ENCODE data around the gene HSF2BP.
"Not testable (repeated sequence)": the region's sequence is repeated elsewhere in the genome, so short reads cannot be mapped to it uniquely, and the experiment has no call there.

HSF2BP gene

DNA sequence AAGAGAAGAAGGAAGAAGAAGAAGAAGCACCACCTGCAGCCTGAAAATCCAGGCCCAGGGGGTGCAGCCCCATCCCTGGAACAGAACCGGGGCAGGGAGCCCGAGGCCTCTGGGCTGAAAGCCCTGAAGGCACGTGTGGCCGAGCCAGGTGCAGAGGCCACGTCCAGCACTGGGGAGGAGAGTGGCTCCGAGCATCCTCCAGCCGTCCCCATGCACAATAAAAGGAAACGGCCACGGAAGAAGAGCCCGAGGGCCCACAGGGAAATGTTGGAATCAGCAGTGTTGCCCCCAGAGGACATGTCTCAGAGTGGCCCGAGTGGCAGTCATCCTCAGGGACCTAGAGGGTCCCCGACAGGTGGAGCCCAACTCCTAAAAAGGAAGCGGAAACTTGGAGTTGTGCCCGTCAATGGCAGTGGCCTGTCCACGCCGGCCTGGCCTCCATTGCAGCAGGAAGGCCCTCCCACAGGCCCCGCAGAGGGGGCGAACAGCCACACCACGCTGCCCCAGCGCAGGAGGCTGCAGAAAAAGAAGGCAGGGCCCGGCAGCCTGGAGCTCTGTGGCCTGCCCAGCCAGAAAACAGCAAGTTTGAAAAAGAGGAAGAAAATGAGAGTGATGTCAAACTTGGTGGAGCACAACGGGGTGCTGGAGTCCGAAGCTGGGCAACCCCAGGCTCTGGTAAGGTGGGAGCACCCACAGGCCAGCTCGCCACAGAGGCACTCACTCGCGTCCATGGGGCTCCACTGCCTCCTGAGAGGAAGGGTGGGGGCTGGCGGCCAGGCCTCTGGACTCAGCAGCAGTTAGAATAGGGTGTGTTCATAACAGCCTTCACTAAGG, 28.5 kb upstream of the HSF2BP start:
- no peak for DNase-seq (ENCODE audit: low read depth in 2 of 2)

DNA sequence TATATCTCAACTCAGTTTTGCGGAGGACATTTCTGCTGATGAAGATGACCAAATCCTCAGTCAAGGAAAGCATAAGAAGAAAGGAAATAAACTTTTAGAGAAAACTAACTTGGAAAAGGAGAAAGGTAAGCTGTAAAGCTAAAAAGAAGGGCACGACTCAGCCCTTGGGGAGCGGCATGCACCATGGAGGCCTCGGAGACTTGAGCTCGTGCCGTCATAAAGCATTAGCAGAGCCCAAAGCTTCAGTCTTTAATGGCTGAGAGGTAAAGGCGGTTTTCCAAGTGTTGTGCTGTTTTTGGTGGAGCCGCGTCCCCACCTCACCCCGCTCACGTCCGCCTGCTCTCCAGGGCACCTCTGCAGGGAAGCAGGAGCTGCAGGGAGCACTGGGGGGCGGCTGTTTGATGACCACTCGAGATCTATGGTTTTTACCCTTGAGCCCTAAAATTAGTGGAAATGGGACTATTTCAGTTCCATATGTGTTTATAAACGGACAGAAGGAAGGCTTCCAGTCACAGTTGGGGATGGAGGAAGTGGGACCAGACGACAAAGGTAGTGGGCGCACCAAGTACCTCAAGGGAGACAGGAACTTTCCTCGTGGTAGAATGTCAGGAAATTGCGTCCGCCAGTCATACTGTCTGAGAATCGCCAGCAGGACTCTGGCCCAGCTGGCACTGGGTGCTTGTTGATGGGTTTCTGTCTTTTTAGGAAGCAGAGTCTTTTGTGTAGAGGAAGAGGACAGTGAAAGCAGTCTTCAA, 27.7 kb upstream of the HSF2BP start:
- DNase-seq (ENCODE audit: low read depth in 2 of 2) = no peak

DNA sequence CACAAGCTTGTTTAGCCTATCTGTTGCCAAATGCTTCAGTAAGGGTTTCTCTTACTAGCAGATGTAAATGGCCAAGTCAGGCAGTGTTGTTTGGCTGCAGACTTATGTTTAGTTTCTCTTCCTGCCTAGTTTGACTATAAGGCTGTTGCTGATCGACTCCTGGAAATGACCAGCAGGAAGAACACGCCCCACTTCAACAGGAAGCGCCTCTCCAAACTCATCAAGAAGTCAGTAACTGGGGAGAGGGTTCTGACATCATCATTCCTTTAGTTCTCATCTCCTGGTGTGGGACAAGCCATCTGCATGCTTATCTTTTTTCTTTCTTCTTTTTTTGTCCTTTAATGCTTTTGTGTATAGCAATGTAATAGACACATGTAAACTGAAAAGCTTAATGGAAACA, 25.1 kb upstream of the HSF2BP start:
- DNase-seq (ENCODE audit: low read depth in 2 of 2) = no peak

DNA sequence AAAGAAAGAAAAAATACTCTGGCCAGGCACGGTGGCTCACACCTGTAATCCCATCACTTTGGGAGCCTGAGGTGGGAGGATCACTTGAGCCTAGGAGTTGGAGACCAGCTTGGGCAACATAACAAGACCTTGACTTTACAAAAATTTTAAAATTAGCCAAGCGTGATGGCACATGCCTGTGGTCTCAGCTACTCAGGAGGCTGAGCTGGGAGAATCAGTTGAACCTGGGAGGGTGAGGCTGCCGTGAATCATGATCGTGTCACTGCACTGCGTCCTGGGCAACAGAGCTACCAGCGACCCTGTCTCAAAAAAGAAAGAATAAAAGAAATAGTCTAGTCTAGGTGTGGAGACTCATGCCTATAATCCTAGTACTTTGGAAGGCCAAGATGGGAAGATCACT, 22.4 kb upstream of the HSF2BP start:
- no peak for DNase-seq (ENCODE audit: low read depth in 2 of 2)

DNA sequence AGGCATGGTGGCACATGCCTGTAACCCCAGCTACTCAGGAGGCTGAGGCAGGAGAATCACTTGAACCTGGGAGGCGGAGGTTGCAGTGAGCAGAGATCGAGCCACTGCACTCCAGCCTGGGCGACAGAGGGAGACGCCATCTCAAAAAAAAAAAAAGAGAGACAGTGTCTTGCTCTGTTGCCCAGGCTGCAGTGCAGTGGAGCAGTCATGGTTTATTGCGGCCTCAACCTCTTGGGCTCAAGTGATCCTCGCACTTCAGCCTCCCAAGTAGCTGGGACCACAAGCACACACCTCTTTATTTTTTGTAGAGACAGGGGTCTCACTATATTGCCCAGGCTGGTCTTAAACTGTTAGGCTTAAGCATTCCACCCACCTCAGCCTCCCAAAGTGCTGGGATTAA, 21.1 kb upstream of the HSF2BP start:
- not testable (repeated sequence) for DNase-seq (ENCODE audit: low read depth in 2 of 2)

DNA sequence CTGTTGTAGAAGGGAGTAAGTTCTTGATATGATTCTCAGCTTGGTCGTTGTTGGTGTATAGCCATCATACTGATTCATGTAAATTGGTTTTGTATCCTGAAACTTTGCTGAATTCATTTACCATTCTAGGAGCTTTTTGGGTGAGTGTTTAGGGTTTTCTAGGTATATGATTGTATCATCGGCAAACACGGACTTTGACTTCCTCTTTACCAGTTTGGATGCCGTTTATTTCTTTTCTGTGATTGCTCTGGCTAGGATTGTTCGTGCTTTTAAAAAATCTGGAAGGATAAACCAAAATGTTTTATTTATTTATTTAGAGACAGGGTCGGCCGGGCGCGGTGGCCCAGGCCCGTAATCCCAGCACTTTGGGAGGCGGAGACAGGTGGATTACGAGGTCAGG, 20.7 kb upstream of the HSF2BP start:
- no peak for DNase-seq (ENCODE audit: low read depth in 2 of 2)

DNA sequence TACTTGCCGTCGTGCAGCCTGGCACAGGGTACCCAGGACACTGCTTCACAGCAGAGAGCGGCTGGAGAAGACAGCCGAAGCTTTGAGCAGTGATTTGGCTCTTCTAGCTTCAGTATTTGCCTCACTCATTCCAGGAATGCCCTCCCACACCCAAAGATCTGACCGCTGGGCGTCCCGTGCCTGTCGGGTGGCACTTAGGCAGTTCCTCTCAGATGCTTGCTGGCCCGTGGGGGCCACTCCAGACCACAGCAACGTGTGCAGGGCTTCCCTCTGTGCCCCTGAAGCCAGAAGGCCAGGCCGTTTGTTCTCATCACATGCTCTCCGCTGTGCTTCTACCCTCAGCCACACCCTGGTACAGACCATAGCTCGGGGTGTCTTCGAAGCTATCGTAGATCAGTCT, 17.1 kb upstream of the HSF2BP start:
- DNase-seq (ENCODE audit: low read depth in 2 of 2) = no peak

DNA sequence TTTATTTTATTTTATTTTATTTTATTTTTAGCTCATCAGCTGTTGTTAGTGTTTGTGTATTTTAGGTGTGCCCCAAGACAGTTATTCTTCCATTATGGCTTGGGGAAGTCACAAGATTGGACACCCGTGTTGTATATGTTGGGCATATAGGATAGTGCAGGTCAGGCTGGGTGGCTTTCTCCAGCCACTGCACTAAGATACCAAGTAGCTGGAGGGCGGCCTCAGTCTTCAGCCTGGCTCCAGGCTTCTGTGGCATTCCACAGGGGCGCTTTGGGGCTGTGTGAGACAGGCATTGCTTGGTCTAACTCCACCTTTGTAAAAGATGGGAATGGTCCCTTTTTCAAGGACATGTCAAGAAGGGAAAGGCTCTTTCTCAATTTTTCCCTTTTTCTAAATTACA, 16.6 kb upstream of the HSF2BP start:
- no peak for DNase-seq (ENCODE audit: low read depth in 2 of 2)

DNA sequence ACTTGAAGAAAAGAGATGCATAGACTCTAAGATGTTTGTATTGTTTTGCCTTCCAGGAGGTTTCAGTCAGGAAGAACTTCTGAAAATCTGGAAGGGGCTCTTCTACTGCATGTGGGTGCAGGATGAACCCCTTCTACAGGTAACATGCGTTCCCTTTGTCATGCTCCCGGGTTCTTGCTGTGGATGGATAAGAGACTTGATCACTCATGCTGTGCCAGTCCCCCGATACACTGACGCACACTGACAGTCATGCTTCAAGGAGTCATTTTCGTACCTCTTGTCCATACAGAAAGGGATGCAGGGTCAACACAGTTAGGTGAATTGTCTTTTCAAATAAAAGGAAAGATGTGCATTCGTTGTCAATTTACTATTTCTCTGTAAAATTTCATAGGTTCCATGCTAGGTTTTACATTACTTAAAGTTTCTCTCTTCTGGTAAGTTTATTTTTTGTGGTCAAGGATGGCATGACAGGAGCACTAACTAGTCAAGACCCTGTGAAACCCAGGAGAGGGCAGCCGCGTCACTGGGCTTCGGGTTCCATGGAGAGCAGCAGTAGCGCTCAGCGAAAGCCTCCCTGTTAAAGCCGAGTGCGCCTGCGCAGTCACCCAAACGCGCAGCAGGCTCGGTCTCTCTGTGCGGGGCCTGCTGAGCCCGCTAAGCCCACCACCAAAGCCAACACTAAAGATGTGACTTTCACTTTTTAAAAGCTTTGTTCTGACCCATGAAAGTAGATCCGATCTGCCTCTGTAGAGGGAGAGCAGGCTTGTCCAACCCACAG, 10.7 kb upstream of the HSF2BP start:
- no peak for DNase-seq (ENCODE audit: low read depth in 2 of 2)

DNA sequence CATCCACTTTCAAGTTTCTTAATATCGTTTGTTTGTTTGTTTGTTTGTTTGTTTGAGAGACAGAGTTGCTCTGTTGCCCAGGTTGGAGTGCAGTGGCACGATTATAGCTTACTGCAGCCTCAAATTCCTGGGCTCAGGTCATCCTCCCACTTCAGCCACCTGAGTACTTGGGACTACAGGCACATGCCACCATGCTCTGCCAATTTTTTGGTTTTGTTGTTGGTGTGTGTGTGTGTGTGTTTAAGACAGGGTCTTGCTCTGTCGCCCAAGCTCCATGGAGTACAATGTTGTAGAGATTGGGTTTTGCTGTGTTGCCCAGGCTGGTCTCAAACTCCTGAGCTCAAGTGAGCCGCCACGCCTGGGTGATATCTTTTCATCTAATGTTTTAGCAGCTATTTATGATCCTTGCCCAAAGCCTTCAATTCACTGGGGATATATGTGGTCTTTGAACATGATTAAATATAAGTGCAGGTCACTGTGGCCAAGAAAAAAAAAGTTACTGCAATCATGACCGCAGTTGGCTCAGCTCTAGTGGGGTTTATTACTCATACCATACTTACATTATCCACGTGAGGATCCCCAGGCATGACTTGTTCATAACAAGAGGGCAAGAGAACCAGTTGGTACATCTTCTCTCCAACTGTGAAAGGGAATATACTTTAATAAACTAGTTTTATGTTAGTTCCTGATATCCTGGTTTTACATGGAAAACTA, 8.1 kb upstream of the HSF2BP start:
- DNase-seq (ENCODE audit: low read depth in 2 of 2) = no peak

DNA sequence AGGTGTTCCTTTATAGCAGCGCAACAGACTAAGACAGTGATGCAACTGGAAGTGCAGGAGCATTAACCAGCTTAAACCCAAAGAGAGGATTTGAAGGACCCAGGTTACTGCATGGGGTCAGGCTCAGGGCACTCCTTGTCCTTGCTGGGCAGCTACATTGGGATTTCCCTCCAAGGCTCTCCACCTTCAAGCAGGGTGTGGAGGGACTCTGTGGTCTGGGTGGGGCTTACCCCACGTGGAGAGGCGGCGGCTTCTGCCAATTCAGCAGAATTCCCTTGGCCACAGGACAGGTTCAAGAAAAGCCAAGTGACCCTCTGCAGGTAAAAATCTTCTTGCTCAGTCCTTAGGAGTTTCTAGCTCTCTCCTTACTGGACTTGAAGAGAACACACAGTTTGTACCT, 6.6 kb upstream of the HSF2BP start:
- DNase-seq (ENCODE audit: low read depth in 2 of 2) = no peak

DNA sequence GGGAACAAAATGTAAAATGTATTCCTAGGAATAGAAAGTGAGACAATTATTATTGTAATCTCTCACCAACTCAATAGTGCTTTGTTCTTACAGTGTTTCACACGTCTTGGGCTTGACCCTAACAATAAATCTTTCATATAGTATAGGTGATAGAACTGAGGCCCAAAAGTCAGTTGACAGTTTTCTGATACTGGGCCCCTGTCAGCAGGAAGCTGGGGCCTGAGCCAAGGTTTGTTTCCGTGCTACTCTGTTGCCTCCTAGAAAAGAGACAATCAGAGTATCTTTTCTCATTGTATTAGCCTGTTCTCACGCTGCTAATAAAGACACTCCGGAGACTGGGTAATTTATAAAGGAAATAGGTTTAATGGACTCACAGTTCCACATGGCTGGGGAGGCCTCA, 5.1 kb upstream of the HSF2BP start:
- no peak for DNase-seq (ENCODE audit: low read depth in 2 of 2)

DNA sequence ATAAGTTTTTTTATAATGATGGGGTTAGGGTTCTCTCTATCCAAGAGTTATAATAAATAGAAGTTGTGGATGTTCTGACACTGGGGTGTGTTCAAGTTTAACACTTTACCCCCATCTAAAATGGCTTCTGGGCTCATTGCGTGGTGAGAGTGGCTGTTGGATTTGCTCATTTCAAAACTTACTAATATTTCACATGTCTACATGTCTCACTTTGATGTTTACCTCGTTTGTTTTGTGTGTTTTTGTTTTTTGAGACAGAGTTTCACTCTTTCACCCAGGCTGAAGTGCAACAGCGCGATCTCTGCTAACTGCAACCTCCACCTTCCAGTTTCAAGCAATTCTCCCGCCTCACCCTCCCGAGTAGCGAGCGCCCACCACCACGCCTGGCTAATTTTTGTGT, 3.7 kb upstream of the HSF2BP start:
- no peak for DNase-seq (ENCODE audit: low read depth in 2 of 2)

DNA sequence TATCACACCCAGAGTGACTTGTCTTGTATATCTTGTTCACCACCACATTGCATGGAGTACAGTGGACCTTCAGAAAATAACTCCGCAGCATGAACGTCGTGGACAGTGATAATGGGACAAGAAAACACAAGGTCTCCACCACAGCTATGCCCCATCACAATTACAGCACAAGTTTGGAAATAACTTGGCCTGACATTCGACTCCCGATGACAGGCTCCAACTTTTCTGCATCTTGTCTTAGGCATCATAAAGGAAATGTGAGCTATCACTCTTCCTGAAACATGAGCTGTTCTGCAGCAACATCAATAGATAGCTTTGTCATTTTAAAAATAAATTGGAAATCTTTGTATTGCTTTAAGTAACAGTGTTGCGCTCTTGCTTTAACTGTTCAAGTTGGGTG, 3.0 kb upstream of the HSF2BP start:
- DNase-seq (ENCODE audit: low read depth in 2 of 2) = no peak

DNA sequence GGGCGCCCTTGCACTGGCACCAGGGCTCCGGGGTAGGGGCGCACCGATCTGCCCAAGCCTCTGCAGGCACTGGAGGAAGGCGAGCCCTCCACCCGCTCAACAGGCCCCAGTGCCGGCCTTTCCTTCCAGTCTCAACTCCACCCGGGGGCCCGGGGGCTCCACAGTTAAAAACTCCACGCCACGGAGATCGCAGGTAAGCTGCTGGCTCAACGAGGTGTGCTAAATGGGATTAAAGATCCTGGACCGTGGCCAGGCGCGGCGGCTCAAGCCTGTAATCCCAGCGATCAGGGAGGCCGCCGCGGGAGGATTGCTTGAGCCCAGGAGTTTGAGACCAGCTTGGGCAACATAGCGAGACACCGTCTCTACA, 536 bp downstream of the HSF2BP start:
- no peak for DNase-seq (ENCODE audit: low read depth in 2 of 2)

DNA sequence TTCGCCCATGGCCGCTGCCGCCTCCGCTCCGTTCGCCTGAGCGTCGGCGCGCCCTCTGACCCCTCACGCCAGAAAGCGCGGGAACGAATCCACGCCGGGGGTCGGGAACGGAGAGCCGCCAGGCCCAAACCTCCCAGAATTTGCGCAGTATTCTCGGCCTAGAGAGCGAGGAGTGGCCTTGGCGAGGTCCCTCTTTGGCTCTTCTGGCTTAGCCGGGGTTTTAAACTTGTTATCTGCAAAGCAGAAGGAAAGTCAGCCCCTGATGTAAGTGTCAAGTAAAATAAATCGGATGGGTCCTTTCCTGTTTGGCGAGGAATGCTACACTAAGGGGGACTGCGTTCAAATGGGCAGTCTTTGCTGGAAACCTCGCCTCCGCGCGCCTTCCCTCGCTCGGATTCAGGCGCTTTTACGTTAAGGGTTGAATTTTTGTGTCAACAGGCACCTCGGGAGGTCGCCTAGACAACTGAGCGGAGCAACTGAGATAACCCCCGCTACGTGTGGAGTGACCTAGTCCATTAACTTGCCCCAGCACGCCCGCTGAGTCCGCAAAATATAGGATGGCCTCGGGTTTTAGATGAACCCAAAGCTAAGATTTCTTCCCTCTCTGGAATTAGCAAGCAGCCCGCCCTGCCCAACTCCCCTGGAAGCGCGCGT, 1.1 kb downstream of the HSF2BP start:
- no peak for DNase-seq (ENCODE audit: low read depth in 2 of 2)

DNA sequence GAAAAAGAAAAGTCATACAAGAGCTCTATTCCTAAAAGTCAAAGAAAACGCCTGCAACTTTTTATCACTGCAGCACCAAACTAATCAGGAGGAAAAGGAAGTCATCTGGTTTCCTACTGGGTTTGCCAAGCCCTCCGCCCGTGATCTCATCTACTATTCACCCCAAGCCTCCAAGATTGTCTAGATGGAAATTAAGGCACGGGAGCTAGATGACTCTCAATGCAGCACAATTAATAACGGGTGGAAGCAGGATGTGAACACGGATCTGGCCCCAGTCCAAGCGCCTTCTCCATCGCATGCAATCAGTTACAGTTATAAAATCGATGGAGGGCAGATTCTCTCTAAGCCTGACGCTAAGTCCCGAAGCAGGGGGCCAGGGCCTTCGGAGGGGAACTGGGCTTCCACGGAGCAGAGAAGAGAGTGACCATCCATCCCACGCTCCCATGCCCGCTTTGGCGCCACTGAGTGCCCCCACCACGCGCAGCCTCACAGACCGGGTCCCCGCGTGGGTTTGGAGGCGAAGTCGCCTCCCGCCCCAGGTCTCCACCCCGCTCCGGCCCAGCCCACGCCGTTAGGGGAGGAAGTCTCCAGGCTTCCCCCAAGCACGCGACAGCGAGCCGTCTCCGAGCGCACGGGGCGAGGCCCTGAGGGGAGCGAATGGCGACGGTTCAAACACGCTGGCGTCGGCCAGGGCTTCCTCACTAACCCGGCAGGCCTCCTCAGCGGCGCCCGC, 1.8 kb downstream of the HSF2BP start:
- no peak for DNase-seq (ENCODE audit: low read depth in 2 of 2)

DNA sequence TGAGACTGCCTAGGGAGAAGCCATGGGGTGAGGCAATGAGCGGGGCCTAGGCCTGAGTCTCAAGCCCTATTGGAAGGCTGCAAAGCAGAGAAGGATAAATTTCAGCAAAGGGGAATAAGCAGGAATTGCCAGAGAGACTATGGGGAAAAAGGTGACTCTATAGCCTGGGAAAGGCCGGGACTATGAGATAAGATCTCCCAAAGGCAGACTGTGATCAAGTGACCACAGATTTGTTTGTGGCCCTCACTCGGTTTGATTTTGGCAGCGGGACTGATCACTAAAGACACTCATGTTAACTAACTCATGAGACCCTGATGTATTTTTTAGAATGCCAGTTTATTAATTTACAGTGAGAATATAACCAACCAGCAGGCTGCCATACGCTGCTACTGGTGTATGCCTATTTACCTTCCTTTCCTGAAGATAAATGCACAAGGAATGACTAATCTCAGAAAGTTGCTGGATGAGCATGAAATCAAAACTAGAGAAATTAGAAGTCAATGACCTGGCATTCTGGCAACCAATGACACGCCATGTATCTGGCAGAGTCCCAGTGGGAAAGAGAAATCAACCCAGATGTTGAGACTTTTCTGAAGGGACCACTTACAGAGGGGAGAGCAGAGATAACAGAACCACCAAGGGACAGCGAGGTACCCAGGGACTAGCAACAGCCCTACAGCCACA, 4.3 kb downstream of the HSF2BP start:
- DNase-seq (ENCODE audit: low read depth in 2 of 2) = no peak

DNA sequence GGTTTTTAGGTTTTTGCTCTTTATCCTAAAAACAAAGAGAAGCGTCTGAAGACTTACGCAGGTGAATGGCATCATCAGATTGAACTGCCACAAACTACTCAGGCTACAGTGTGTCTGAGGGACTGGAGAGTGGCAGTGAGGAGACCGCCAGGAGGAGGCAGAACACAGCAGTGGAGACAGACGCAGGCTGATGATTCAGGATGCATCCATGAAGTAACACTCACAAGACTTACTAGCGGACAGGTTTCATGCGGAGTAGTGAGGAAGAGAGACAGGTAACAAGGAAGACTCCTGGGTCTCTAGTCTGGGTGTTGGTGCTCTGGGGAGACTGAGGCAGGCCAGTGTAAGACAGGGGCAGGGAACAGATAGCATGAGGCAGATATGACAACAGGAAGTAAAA, 5.7 kb downstream of the HSF2BP start:
- DNase-seq (ENCODE audit: low read depth in 2 of 2) = no peak

DNA sequence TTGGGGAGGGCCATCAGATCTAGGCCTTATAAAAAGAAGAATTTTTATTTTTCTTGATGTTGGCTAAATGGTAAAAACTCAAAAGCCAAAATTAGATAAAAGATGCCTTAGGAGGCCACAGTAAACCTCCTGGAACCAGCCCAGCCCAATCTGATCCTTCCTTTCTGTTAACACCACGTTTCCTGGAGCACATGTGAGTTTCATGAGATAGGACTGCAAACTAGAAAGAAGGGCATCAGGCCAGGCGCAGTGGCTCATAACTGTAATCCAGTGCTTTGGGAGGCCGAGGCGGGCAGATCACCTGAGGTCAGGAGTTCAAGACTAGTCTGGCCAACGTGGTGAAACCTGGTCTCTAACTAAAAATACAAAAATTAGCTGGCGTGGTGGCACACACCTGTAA, 6.7 kb downstream of the HSF2BP start:
- no peak for DNase-seq (ENCODE audit: low read depth in 2 of 2)
